HepG2 (cell line): ENCODE results near the gene MAT2A. TPM values are rescaled to one million over a fixed set of nuclear protein-coding genes. Genes with fewer than 3 reads are reported as not detected.
A peak's percentile ranks its signal among the peaks of the same experiment; 100 is the strongest.

Experiments used
- DNMT3B ChIP-seq: conservative IDR thresholded peaks from 2 replicates; pipeline ENCODE4 v1.6.1; 2016; ENCODE audit warnings: missing biosample characterization, control low read depth
- EEA1 ChIP-seq: sonication (generic); formaldehyde crosslinking; IDR thresholded peaks from 2 replicates; pipeline ENCODE4 v1.5.1; 2020; ENCODE audit warnings: mild to moderate bottlenecking, missing genetic modification reagents, borderline replicate concordance
- EHMT2 ChIP-seq: fragments of 200-600 bp; sonication (generic); IDR thresholded peaks from 2 replicates; pipeline ENCODE4 v1.7.0; 2017; ENCODE audit warnings: antibody characterized with exemption, low read depth, low read length, borderline replicate concordance
- GABPB1 ChIP-seq: IDR thresholded peaks from 2 replicates; pipeline ENCODE4 v1.6.1; 2016; ENCODE audit warnings: mild to moderate bottlenecking, missing genetic modification reagents, moderate library complexity, missing compliant biosample characterization
- GTF3A ChIP-seq: sonication (generic); formaldehyde crosslinking; conservative IDR thresholded peaks from 2 replicates; pipeline ENCODE4 v1.4.0; 2020; ENCODE audit warnings: mild to moderate bottlenecking, missing genetic modification reagents
- MAX ChIP-seq: IDR thresholded peaks from 2 replicates; pipeline ENCODE4 v1.6.1; 2012; ENCODE audit warnings: inconsistent platforms
- PRMT3 ChIP-seq: sonication (generic); formaldehyde crosslinking; IDR thresholded peaks from 2 replicates; pipeline ENCODE4 v1.8.1; 2022; ENCODE audit warnings: low read depth, mild to moderate bottlenecking, moderate library complexity, missing genetic modification reagents, borderline replicate concordance
- ZBTB38 ChIP-seq: sonication (generic); formaldehyde crosslinking; IDR thresholded peaks from 2 replicates; pipeline ENCODE4 v1.5.1; 2020; ENCODE audit warnings: mild to moderate bottlenecking, missing genetic modification reagents
- ZBTB7B ChIP-seq: sonication (generic); formaldehyde crosslinking; IDR thresholded peaks from 2 replicates; pipeline ENCODE4 v1.4.0; 2020; ENCODE audit warnings: missing genetic modification reagents
- ZFP1 ChIP-seq: IDR thresholded peaks from 2 replicates; pipeline ENCODE4 v1.6.1; 2016
- ZMAT3 ChIP-seq: sonication (generic); formaldehyde crosslinking; conservative IDR thresholded peaks from 2 replicates; pipeline ENCODE4 v1.7.0; 2021; ENCODE audit warnings: missing genetic modification reagents
- ZNF121 ChIP-seq: sonication (generic); formaldehyde crosslinking; IDR thresholded peaks from 2 replicates; pipeline ENCODE4 v1.5.0; 2020; ENCODE audit warnings: mild to moderate bottlenecking, missing genetic modification reagents
- ZNF337 ChIP-seq: sonication (generic); formaldehyde crosslinking; IDR thresholded peaks from 2 replicates; pipeline ENCODE4 v1.5.1; 2020; ENCODE audit warnings: missing genetic modification reagents, low read depth, mild to moderate bottlenecking, borderline replicate concordance
- ZNF577 ChIP-seq: sonication (generic); formaldehyde crosslinking; IDR thresholded peaks from 2 replicates; pipeline ENCODE4 v1.4.0; 2020; ENCODE audit warnings: mild to moderate bottlenecking, low read depth, missing genetic modification reagents, borderline replicate concordance
- ZNF737 ChIP-seq: sonication (generic); formaldehyde crosslinking; IDR thresholded peaks from 2 replicates; pipeline ENCODE4 v1.5.0; 2020; ENCODE audit warnings: missing genetic modification reagents, mild to moderate bottlenecking, borderline replicate concordance
- ZNF788 ChIP-seq: sonication (generic); formaldehyde crosslinking; IDR thresholded peaks from 2 replicates; pipeline ENCODE4 v1.5.0; 2020; ENCODE audit warnings: mild to moderate bottlenecking, missing genetic modification reagents, borderline replicate concordance
- ZSCAN5A ChIP-seq: sonication (generic); formaldehyde crosslinking; IDR thresholded peaks from 2 replicates; pipeline ENCODE4 v1.8.0; 2022; ENCODE audit warnings: mild to moderate bottlenecking, missing genetic modification reagents, borderline replicate concordance
- polyA plus RNA-seq, 8 experiments: library from polyadenylated mRNA; depleted of rRNA in 3 of 8; stranded (reverse) in 7 of 8; unstranded in 1 of 8; fragments of >200 nt; fragmentation: Illumina TruSeq in 4 of 8; extraction: Trizol in 4 of 8; gene quantifications; 2 replicates each; pipeline versions ENCODE4 v1.2.1 to v1.2.3, GENCODE V29; 2011 to 2016; ENCODE audit warnings: low read depth in 4 of 8, missing spikeins in 1 of 8, mixed read lengths in 1 of 8; ENCODE audit not compliant: insufficient read depth in 1 of 8
- total RNA-seq, 5 experiments: library from RNA; depleted of rRNA; stranded (reverse); fragments of >200 nt; fragmentation: Illumina TruSeq; extraction: Trizol; gene quantifications; 2 replicates each; pipeline ENCODE4 v1.2.3, GENCODE V29; 2016; ENCODE audit warnings: low read depth in 1 of 5
- TF ChIP-seq, protein P1 (sequence below): IDR thresholded peaks from 2 replicates; pipeline ENCODE4 v1.6.1; 2016; ENCODE audit warnings: low read depth, missing genetic modification reagents, missing compliant biosample characterization
- TF ChIP-seq, protein P2 (sequence below): sonication (generic); formaldehyde crosslinking; IDR thresholded peaks from 2 replicates; pipeline ENCODE4 v1.5.0; 2020; ENCODE audit warnings: missing genetic modification reagents, mild to moderate bottlenecking, borderline replicate concordance

The MAT2A gene
- total and polyA plus RNA-seq, 2 of the 13 experiments (the other 11 are each of a cell fraction or from before 2014, with no cell fraction given) = 155 to 331 TPM

DNA sequence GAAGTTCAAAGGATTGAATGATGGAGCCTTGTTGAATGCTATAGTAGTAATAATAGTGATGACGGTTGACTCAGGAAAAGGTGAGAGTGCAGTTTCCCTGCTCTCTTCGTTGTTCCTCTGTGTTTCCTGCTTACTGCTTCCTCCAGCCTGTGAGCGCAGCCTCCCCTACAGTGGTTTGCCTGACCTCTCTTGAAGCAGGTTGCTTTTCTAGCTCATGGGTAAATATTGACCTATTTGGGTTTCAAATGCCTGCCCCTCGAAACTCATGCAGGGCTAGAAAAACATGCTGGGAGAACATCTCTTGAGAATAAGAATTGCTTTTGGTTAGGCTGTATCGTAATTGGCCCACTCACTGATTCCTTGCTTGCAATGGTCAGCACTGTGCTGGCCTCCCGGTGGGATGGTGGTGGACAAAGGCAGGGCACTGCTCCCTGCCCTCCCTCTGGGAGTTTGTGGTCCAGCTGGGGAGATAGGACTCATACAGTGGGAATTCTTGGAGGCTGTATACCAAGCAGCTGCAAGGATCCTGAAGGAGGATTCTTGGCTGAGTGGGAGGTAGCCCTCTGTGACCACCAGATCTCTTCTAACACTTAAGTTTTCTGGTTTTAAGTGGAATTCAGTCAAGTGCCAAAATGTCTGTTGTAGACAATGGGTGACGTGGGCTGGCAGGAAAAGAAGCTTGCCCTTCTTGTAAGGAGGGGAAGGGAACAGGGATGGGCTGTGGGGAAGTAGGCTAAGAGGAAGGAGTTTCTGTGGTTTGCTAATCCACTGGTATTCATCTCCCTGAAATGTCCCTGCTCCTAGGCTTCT is 51.2 kb downstream of the MAT2A start (continued):
- no peak for TF ChIP-seq EHMT2
- TF ChIP-seq ZNF577 = no peak
- TF ChIP-seq ZBTB7B = no peak
- TF ChIP-seq GABPB1 (CRISPR knock-in tag) = 0 out of 2 replicates have a peak, but pooled peaks have one; percentile 1
- no peak for TF ChIP-seq PRMT3
- no peak for TF ChIP-seq ZFP1 (CRISPR knock-in tag)
- no peak for TF ChIP-seq ZSCAN5A (CRISPR knock-in tag)
- TF ChIP-seq MAX = peak; percentile 60; the same call in 1 of the 2 replicates
- 0 out of 2 replicates have a peak, but pooled peaks have one; percentile 70 for TF ChIP-seq ZMAT3 (CRISPR knock-in tag)
- TF ChIP-seq ZBTB38 (CRISPR knock-in tag) = peak; percentile 29; the same call in 1 of the 2 replicates
- TF ChIP-seq GTF3A (CRISPR knock-in tag) = no peak
- TF ChIP-seq, protein P1, sequence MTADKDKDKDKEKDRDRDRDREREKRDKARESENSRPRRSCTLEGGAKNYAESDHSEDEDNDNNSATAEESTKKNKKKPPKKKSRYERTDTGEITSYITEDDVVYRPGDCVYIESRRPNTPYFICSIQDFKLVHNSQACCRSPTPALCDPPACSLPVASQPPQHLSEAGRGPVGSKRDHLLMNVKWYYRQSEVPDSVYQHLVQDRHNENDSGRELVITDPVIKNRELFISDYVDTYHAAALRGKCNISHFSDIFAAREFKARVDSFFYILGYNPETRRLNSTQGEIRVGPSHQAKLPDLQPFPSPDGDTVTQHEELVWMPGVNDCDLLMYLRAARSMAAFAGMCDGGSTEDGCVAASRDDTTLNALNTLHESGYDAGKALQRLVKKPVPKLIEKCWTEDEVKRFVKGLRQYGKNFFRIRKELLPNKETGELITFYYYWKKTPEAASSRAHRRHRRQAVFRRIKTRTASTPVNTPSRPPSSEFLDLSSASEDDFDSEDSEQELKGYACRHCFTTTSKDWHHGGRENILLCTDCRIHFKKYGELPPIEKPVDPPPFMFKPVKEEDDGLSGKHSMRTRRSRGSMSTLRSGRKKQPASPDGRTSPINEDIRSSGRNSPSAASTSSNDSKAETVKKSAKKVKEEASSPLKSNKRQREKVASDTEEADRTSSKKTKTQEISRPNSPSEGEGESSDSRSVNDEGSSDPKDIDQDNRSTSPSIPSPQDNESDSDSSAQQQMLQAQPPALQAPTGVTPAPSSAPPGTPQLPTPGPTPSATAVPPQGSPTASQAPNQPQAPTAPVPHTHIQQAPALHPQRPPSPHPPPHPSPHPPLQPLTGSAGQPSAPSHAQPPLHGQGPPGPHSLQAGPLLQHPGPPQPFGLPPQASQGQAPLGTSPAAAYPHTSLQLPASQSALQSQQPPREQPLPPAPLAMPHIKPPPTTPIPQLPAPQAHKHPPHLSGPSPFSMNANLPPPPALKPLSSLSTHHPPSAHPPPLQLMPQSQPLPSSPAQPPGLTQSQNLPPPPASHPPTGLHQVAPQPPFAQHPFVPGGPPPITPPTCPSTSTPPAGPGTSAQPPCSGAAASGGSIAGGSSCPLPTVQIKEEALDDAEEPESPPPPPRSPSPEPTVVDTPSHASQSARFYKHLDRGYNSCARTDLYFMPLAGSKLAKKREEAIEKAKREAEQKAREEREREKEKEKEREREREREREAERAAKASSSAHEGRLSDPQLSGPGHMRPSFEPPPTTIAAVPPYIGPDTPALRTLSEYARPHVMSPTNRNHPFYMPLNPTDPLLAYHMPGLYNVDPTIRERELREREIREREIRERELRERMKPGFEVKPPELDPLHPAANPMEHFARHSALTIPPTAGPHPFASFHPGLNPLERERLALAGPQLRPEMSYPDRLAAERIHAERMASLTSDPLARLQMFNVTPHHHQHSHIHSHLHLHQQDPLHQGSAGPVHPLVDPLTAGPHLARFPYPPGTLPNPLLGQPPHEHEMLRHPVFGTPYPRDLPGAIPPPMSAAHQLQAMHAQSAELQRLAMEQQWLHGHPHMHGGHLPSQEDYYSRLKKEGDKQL = no peak
- TF ChIP-seq DNMT3B (CRISPR knock-in tag) = no peak
- TF ChIP-seq ZNF737 (CRISPR knock-in tag) = no peak
- no peak for TF ChIP-seq EEA1 (CRISPR knock-in tag)
- peak; percentile 78; the same call in 1 of the 2 replicates for TF ChIP-seq ZNF337 (CRISPR knock-in tag)
- peak; percentile 66; the same call in 1 of the 2 replicates for TF ChIP-seq ZNF788 (CRISPR knock-in tag)
- TF ChIP-seq, protein P2, sequence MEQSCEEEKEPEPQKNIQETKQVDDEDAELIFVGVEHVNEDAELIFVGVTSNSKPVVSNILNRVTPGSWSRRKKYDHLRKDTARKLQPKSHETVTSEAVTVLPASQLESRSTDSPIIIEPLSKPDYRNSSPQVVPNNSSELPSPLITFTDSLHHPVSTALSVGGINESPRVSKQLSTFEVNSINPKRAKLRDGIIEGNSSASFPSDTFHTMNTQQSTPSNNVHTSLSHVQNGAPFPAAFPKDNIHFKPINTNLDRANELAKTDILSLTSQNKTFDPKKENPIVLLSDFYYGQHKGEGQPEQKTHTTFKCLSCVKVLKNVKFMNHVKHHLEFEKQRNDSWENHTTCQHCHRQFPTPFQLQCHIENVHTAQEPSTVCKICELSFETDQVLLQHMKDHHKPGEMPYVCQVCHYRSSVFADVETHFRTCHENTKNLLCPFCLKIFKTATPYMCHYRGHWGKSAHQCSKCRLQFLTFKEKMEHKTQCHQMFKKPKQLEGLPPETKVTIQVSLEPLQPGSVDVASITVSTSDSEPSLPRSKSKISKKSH (CRISPR knock-in tag) = no peak
- no peak for TF ChIP-seq ZNF121 (CRISPR knock-in tag)
